T-helper 1 cell treated with Interleukin-12 subunit alpha and Interleukin-12 subunit beta and Interleukin-4 antibody, amounts not matched to agents 30 μg/mL and 1 μg/mL, for 36 hours (primary cell): ENCODE results near the gene PHF10.
A peak's percentile ranks its signal among the peaks of the same experiment; 100 is the strongest.
"Not testable (repeated sequence)": the region's sequence is repeated elsewhere in the genome, so short reads cannot be mapped to it uniquely, and the experiment has no call there.

Source experiments
- H3K27ac Mint-ChIP-seq: one replicate; pipeline ENCODE4 v1.8.0; 2021; ENCODE audit warnings: mild to moderate bottlenecking, mixed read lengths
- H3K27me3 Mint-ChIP-seq: one replicate; pipeline ENCODE4 v1.8.0; 2021; ENCODE audit warnings: low read depth, mixed read lengths
- H3K36me3 Mint-ChIP-seq: one replicate; pipeline ENCODE4 v1.8.0; 2021; ENCODE audit warnings: low read depth, mixed read lengths
- H3K4me1 Mint-ChIP-seq: one replicate; pipeline ENCODE4 v1.8.0; 2021; ENCODE audit warnings: low read depth, mixed read lengths
- H3K4me3 Mint-ChIP-seq: one replicate; pipeline ENCODE4 v1.8.0; 2021; ENCODE audit warnings: mild to moderate bottlenecking, moderate library complexity, mixed read lengths
- H3K9me3 Mint-ChIP-seq: one replicate; pipeline ENCODE4 v1.8.0; 2021; ENCODE audit warnings: mixed read lengths

PHF10 gene

DNA sequence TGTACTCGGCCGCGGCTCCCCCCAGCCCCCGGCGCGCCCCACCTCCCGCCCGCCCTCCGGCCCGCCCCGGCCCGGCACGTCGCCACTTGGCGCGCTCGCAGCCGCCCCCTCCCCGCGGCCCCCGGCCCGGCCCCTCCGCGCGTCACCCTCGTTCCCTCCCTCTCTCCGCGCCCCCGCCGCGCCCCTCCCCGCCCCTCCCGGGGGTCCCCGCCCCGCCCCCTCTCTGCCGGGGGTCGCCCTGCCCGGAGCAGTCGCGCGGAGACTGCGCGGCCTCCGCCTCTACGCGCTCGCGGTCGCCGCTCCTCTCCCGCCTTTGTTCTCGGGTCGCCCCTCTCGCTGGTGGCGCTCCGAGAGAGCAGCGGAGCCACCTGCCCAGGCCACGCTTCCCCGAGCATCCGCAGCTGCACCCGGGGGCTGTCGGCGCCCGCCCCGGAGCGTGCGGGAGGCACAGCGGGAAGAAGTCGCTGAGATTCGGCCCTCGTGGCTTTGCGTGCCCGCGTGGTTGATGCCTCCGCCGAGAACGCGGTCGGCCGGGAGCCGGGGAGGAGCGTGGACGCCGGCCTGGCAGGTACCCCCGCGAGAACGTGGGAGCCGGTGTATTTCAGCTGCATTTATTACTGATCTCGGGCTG is at the start of gene PHF10:
TSS of gene PHF10 (minus strand) at position 7 of the 631 bp plus-strand sequence. CDS start 569 bp downstream, outside the sequence.
- Mint-ChIP-seq H3K9me3 (no peaks in the 10 kb centered on the region), H3K36me3 (peaks cover 2% of the 10 kb centered on the region), H3K4me1 (peaks cover 19% of the 10 kb centered on the region), H3K27ac (peak within 1 kb of the TSS; percentile 92), H3K4me3 (peak within 1 kb of the TSS; percentile 88), H3K27me3 (peaks cover 9% of the 10 kb centered on the region)

DNA sequence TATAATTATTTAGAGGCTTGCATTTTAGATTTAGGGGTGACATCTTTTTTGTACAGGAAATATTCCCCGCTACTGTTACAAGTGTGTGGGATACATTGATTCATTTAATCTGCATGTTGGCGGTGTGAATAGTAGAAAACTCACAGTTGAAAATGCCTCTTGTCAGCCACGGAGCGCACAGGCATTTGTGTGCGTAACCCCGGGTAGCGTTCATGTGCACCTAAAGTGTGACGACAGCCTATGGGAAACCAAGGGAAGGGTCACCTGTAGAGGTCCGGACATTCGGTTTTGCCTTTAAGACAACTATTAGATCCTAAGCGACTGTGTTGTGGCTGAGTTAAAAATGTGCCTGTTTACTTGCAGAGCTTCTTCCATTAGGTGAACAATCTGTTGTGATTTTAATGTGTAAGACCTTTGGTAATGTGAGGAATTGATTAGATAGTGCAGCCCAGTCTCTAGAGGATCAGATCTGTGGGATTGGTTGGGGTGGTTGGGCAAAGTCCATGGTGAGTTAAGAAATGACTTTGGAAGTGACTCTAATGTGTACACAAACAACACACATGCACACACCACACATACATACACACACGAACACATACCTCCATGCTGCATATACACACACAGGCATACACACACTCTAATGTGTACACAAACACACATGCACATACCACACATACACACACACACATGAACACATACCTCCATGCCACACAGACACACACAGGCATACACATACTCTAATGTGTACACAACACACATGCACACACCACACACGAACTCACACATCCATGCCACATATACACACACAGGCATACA is 42.8 kb upstream of the PHF10 start:
- Mint-ChIP-seq H3K4me3 (no peak overlapping the region), H3K36me3 (peaks cover 16% of the 10 kb centered on the region), H3K27me3 (no peaks in the 10 kb centered on the region), H3K4me1 (no peaks in the 10 kb centered on the region), H3K27ac (no peak overlapping the region), H3K9me3 (no peaks in the 10 kb centered on the region)

DNA sequence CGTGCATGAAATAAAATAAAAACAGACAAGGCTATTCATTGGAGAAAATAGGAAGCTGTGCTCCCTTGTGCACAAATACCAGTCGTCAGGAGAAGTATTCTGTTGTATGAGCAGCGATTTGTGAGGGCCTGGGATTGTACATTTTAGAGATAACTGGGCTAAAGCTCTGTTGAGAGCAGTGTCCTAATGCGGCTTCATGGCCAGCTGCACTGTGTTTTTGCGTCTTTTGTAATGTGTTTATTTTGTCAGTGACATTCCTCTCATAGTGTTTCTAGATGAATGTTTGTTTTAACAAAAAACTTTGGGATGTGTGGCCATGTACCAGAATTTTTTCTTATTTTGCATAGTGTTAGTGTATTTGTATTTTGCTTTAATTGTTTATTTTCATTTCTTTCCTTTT is 41.9 kb upstream of the PHF10 start:
- H3K9me3 Mint-ChIP-seq, result no peaks in the 10 kb centered on the region
- H3K36me3 Mint-ChIP-seq, result peaks cover 13% of the 10 kb centered on the region
- no peaks in the 10 kb centered on the region for H3K4me1 Mint-ChIP-seq
- H3K4me3 Mint-ChIP-seq, result no peak overlapping the region
- H3K27ac Mint-ChIP-seq, result no peak overlapping the region
- H3K27me3 Mint-ChIP-seq, result no peaks in the 10 kb centered on the region

DNA sequence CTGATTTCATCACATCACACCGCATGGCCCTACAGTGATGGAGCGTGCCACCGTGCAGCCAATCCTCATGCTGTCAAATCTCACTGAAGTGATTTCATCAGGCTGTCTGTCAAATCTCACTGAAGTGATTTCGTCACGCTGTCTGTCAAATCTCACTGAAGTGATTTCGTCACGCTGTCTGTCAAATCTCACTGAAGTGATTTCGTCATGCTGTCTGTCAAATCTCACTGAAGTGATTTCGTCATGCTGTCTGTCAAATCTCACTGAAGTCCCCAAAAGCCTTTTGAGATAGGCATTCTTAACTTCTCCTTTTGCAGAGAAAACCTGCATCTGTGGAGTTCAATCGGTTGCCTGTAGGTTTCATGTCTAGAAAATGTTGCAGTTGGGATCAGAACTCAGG is 41.5 kb upstream of the PHF10 start:
- peaks cover 14% of the 10 kb centered on the region for H3K36me3 Mint-ChIP-seq
- H3K27ac Mint-ChIP-seq, result not testable (repeated sequence)

DNA sequence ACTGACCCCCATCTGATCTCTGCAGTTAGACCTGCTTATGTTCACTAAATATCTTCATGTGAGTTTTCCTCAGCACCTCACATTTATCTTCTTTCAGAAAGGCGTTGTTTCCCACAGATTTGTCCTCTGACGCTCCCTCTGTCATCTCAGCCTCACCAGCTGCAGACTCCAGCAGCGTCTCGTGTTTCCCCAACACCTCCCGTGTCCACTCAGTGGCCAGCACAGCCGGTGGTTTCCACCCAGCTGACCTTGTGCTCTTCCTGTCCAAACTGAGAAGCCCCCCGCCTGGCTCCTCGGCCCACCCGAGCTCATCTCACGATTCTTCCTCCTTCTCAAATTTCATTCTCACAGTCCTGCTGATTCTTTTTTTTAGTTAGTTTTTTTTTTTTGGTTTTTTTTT is 39.6 kb upstream of the PHF10 start:
- no peaks in the 10 kb centered on the region for H3K4me1 Mint-ChIP-seq
- no peak overlapping the region for H3K4me3 Mint-ChIP-seq
- no peaks in the 10 kb centered on the region for H3K9me3 Mint-ChIP-seq
- no peaks in the 10 kb centered on the region for H3K27me3 Mint-ChIP-seq
- H3K36me3 Mint-ChIP-seq, result peaks cover 26% of the 10 kb centered on the region
- H3K27ac Mint-ChIP-seq, result no peak overlapping the region

More for the DNA sequence above, 41.5 kb upstream of the PHF10 start:
- not testable (repeated sequence) for H3K27me3 Mint-ChIP-seq, H3K9me3 Mint-ChIP-seq, H3K4me1 Mint-ChIP-seq, H3K4me3 Mint-ChIP-seq

DNA sequence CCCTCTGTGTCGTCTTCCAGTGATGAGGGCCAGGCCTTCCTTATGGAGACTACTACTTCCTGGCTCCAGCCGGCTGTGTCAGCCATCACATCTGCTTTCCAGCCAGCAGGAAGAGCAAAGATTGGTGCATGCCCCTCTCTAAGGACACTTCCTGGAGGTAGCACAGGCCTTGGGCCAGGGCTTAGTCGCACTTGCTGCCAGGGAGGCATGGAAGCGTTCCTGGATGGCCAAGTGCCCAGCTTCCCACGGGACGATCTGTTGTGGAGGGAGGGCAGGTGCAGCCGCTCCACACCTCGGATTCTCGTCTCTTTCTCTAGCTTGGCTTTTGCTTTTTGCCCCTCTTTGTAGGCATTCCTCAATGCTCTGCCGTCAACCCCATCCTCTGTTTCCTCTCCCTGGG is 39.0 kb upstream of the PHF10 start:
- peaks cover 30% of the 10 kb centered on the region for H3K36me3 Mint-ChIP-seq
- no peaks in the 10 kb centered on the region for H3K9me3 Mint-ChIP-seq
- H3K27ac Mint-ChIP-seq, result no peak overlapping the region
- no peaks in the 10 kb centered on the region for H3K4me1 Mint-ChIP-seq
- no peak overlapping the region for H3K4me3 Mint-ChIP-seq
- no peaks in the 10 kb centered on the region for H3K27me3 Mint-ChIP-seq

DNA sequence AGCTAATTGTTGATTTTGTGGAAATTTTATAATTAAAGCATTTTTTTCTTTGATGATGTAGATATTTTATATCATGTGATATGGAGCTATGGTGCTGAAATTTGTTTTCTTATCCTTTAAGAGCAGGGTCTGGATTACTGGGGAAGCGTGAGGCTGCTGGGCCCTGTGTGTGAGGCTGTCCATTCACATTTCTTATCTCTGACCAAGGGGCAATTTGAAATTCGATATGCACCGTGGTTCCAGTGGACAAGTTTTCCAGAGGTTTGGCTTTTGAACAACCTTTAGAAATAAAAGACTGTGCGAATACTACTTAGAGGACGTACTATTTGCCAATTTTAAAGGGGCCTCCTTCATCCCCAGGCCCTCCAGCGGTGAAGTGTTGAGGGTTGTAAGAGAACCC is 30.9 kb upstream of the PHF10 start:
- H3K4me3 Mint-ChIP-seq, result no peak overlapping the region
- peaks cover 25% of the 10 kb centered on the region for H3K4me1 Mint-ChIP-seq
- peaks cover 28% of the 10 kb centered on the region for H3K36me3 Mint-ChIP-seq
- no peaks in the 10 kb centered on the region for H3K9me3 Mint-ChIP-seq
- no peaks in the 10 kb centered on the region for H3K27me3 Mint-ChIP-seq
- no peak overlapping the region for H3K27ac Mint-ChIP-seq

DNA sequence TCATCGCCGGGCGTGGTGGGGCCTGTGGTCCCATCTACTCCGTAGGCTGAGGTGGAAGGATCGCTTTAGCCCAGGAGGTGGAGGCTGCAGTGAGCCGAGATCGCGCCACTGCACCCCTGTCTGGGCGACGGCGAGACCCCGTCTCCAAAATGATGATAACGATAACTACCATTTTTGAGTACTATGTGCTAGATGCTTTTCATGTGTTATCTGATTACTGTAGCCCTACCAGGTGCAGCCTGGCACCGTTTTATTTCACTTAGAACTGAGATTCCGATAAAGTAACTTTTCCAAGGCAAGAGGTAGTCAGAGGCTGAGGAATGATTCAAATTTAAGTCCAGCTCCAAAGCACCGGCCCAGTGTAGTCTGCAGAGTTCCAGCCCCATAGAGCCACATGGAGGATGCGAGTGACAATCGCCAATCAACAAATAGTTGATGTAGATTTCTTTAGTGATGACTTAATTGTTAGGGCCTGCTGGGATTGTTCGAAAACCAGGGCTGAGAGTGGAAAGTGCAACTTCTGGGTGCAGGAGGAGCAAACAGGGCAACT is 27.8 kb upstream of the PHF10 start:
- H3K9me3 Mint-ChIP-seq, result no peaks in the 10 kb centered on the region

DNA sequence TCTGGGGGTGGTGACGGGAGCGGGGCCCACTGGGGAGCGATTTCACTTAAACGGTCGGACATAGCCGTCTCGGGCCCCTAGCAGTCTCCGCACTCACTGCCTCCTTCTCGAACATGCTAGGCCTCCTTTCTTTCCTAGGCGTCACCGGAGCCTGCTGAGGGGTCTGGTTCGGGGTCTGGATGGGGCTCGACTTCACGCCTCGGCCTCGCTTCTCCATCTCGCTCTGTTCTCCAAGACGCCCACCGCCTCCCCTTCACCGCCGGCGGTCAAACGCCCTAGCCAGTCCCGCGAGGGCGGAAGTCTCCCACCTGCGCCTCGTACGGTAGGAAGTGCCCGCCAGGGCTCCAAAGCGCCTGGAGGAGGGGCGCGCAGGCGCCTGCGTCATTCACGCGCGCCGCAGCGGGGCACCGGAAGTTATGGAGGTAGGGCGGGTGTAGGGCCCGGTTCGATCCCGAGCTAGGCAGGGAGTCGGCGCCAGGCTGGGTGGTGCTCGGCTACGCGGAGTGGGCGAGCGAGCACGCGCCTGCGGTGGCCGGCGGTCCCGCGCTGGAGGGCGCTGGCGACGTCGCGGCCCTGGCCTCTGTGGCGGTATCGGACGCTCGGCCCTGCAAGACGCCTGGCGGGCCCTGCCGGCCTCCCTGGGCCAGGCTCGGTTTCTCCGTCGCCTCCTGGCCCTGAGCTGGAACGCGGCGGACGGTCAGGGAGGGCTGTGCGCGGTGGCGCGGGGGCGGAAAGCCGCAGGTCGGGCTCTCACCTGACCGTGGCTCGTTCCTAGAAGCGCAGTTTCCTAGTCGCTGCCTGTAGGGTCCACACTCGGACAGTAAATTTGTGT is 27.2 kb upstream of the PHF10 start, which contains the start of the genes DYNLT2 and ERMARD:
TSS of gene DYNLT2 (minus strand) at position 331 of the 832 bp plus-strand sequence. CDS start at position 217, 114 bp downstream.
TSS of gene ERMARD (plus strand) at position 381 of the 832 bp plus-strand sequence. CDS start at position 417, 36 bp downstream.
- H3K27me3 Mint-ChIP-seq, result peaks cover 7% of the 10 kb centered on the region
- peaks cover 30% of the 10 kb centered on the region for H3K4me1 Mint-ChIP-seq
- peaks cover 15% of the 10 kb centered on the region for H3K36me3 Mint-ChIP-seq
- H3K9me3 Mint-ChIP-seq, result no peaks in the 10 kb centered on the region
- H3K4me3 Mint-ChIP-seq, result peak within 1 kb of the TSS; percentile 96
- peak within 1 kb of the TSS; percentile 99 for H3K27ac Mint-ChIP-seq

More for the DNA sequence above, 27.8 kb upstream of the PHF10 start:
- peak overlapping the region; percentile 86 for H3K4me3 Mint-ChIP-seq
- peaks cover 19% of the 10 kb centered on the region for H3K36me3 Mint-ChIP-seq
- H3K27ac Mint-ChIP-seq, result peak overlapping the region; percentile 87
- H3K27me3 Mint-ChIP-seq, result peaks cover 3% of the 10 kb centered on the region
- peaks cover 30% of the 10 kb centered on the region for H3K4me1 Mint-ChIP-seq

DNA sequence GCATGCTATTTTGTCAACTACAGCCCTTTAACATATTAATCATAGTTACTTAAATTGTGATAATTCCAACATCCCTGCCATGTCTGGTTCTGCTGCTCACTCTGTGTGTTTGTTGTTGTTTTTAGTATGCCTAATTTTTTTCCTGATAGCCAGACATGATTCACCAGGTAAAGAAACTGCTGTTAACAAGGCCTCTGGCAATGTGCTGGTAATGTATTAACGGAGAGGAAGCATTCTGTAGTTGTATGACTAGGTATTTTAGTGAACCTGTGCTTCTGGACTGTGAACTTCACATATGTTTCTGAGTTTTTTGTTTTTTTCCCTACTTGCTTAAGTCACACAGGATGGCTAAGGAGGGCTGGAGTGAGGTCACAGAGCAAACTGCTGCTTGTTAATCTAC is 22.3 kb upstream of the PHF10 start:
- Mint-ChIP-seq H3K9me3 (peaks cover 5% of the 10 kb centered on the region), H3K4me1 (peaks cover 11% of the 10 kb centered on the region), H3K27me3 (peaks cover 22% of the 10 kb centered on the region), H3K4me3 (no peak overlapping the region), H3K36me3 (peaks cover 13% of the 10 kb centered on the region), H3K27ac (no peak overlapping the region)

DNA sequence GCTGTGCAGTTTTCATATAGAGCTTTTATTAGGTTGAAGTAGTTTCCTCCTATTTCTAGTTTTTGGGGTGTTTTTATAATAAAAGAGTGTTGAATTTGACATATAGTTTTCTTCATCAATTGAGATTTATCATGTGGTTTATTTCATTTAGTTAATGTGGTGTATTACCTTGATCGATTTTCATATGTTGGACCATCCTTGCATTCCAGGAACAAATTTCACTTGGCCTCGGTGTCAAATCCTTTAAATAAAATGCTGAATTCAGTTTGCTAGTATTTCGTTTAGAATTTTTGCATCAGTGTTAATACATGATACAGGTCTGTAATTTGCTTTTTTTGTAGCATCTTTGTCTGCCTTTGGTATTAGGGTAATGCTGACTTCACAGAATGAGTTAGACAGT is 21.1 kb upstream of the PHF10 start:
- Mint-ChIP-seq H3K4me3 (no peak overlapping the region), H3K9me3 (peaks cover 5% of the 10 kb centered on the region), H3K27ac (no peak overlapping the region), H3K4me1 (peaks cover 8% of the 10 kb centered on the region), H3K36me3 (peaks cover 9% of the 10 kb centered on the region), H3K27me3 (peaks cover 22% of the 10 kb centered on the region)

DNA sequence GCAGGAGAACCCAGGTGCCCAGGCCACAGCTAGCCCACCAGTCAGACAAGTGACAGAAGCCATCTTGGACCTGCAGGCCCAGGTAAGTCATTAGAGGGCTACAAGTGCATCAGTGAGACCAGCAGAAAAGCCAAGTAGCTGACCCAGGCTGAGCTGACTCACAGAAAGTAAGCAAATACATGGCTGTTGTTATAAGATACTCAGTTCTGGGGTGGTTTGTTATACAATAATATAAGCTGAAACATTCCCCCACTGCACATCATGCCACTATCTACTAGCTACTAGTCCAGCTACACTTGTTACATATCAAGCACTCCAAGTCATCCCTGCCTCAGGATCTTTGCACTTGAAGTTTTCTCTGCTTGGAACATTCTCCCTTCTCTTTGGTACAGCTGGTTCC is 17.0 kb upstream of the PHF10 start:
- Mint-ChIP-seq H3K4me1 (no peaks in the 10 kb centered on the region), H3K9me3 (peaks cover 5% of the 10 kb centered on the region), H3K4me3 (no peak overlapping the region), H3K27me3 (peaks cover 20% of the 10 kb centered on the region), H3K27ac (no peak overlapping the region), H3K36me3 (no peaks in the 10 kb centered on the region)

DNA sequence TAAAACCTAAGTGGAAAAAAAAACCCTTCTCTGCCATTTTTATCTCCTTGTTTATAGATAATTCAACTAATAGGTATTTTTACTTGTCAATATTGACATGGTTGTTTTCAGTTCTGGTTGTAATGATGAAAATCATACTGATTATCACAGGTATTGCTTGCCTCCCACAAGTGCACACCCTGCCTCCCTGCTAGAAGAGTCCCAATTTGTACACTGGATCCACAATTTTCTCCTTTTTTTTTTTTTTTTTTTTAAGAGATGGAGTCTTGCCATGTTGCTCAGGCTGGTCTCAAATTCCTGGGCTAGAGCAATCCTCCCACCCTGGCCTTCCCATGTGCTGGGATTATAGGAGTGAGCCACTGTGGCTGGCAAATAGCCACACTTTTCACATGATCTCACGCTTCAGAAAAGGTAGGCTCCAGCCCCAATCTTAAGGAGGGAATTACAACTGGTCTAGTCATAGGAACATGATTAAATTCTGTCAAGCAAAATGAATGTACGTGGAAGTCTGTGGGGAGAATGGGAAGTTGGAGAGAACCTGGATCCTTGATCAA is 14.8 kb upstream of the PHF10 start:
- Mint-ChIP-seq H3K27me3 (peaks cover 30% of the 10 kb centered on the region), H3K36me3 (no peaks in the 10 kb centered on the region), H3K4me1 (no peaks in the 10 kb centered on the region), H3K9me3 (no peaks in the 10 kb centered on the region), H3K27ac (no peak overlapping the region), H3K4me3 (no peak overlapping the region)
